ENCODE data around the gene ANKUB1. TPM values are rescaled to one million over a fixed set of nuclear protein-coding genes. Genes with fewer than 3 reads are reported as not detected.
A peak's percentile ranks its signal among the peaks of the same experiment; 100 is the strongest.

The ANKUB1 gene
- polyA plus RNA-seq, 2 of the 4 experiments (the other 2 are of a cell fraction), result not detected

DNA sequence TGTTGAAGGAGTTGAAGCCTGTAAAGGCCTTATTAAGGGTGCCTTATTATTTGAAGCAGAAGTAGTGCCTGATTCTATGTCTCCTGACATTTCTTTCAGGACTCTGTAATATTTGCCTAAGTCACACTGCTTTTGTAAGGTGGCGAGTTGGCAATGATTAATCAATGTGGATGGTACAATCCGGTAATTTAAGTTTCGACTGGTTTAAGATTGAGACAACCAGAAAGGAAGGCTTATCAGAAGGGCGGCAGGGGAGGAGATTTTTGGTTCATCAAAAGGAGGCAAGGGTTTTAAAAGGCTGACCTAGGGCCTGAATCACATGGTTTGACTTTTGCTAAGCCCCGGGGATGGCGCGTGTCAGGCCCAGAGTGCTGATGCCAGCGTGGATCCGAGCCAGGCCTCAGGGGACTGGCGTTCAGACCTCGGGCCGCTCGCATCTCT lies 19.8 kb upstream of the ANKUB1 start:
- 3% methylated on average over 13 of the region's 13 CpGs for WGBS (ENCODE audit: missing lambda C conversion rate)
- DNase-seq (ENCODE audit: low read depth in 1 of 2, low spot score in 1 of 2) (no peak), ATAC-seq (0 out of 6 replicates have a peak, but pooled peaks of 1 of the 2 experiments have one; percentile 1), FAIRE-seq (no peak)
- peak overlapping the region; percentile 95 to 97 for H3K27ac ChIP-seq
- H3K4me2 ChIP-seq, result peak overlapping the region; percentile 90
- TF ChIP-seq CHD2 (IDR thresholded peaks at IDR 0.05; ENCODE audit: low read length, partially characterized antibody), result no peak
- no peak for TF ChIP-seq POLR2A (IDR thresholded peaks at IDR 0.05; ENCODE audit: low read length)
- TF ChIP-seq ZNF302 (CRISPR knock-in tag; IDR thresholded peaks at IDR 0.05), result peak; percentile 43; the same call in 1 of the 2 replicates
- TF ChIP-seq, protein P1, sequence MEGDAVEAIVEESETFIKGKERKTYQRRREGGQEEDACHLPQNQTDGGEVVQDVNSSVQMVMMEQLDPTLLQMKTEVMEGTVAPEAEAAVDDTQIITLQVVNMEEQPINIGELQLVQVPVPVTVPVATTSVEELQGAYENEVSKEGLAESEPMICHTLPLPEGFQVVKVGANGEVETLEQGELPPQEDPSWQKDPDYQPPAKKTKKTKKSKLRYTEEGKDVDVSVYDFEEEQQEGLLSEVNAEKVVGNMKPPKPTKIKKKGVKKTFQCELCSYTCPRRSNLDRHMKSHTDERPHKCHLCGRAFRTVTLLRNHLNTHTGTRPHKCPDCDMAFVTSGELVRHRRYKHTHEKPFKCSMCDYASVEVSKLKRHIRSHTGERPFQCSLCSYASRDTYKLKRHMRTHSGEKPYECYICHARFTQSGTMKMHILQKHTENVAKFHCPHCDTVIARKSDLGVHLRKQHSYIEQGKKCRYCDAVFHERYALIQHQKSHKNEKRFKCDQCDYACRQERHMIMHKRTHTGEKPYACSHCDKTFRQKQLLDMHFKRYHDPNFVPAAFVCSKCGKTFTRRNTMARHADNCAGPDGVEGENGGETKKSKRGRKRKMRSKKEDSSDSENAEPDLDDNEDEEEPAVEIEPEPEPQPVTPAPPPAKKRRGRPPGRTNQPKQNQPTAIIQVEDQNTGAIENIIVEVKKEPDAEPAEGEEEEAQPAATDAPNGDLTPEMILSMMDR (IDR thresholded peaks at IDR 0.05), result no peak
- no peak for TF ChIP-seq KDM1A (IDR thresholded peaks at IDR 0.05; ENCODE audit: low read depth)
- 0 out of 2 replicates have a peak, but pooled peaks have one; percentile 18 for TF ChIP-seq MYC (IDR thresholded peaks at IDR 0.05; ENCODE audit: borderline replicate concordance, low read length)
- no peak for TF ChIP-seq NR3C1 (IDR thresholded peaks at IDR 0.05)
- peak; percentile 62 for TF ChIP-seq HOXB13 (CRISPR knock-in tag; IDR thresholded peaks at IDR 0.05; ENCODE audit: low read depth)
- TF ChIP-seq, protein P2, sequence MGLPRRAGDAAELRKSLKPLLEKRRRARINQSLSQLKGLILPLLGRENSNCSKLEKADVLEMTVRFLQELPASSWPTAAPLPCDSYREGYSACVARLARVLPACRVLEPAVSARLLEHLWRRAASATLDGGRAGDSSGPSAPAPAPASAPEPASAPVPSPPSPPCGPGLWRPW (IDR thresholded peaks at IDR 0.05), result no peak
- TF ChIP-seq MAFK (IDR thresholded peaks at IDR 0.05; ENCODE audit: partially characterized antibody), result peak; percentile 39
- no peak for TF ChIP-seq JUNB (IDR thresholded peaks at IDR 0.05)
- 0 out of 2 replicates have a peak, but pooled peaks have one; percentile 17 for TF ChIP-seq ATOH8 (CRISPR knock-in tag; IDR thresholded peaks at IDR 0.05; ENCODE audit: low read depth)
- 0 out of 2 replicates have a peak, but pooled peaks have one; percentile 9 for TF ChIP-seq PBX3 (IDR thresholded peaks at IDR 0.05)
- TF ChIP-seq HOXB5 (CRISPR knock-in tag; IDR thresholded peaks at IDR 0.05), result peak; percentile 37; the same call in 1 of the 2 replicates
- peak; percentile 56; the same call in 1 of the 2 replicates for TF ChIP-seq EHF (CRISPR knock-in tag; IDR thresholded peaks at IDR 0.05)
- 0 out of 2 replicates have a peak, but pooled peaks have one; percentile 35 for TF ChIP-seq EHMT2 (IDR thresholded peaks at IDR 0.05; ENCODE audit: low read depth)
- no peak for TF ChIP-seq RCOR1 (IDR thresholded peaks at IDR 0.05; ENCODE audit: low read depth, low read length)
- peaks cover 53% of the 10 kb centered on the region for H3K4me1 ChIP-seq
- peak overlapping the region; percentile 87 for H3K4me3 ChIP-seq
- no peaks in the 10 kb centered on the region for H3K9me3 ChIP-seq
- ChIA-PET CTCF (interaction anchor here (1.4 kb wide), 1 partner anchor 60 kb away, joined by 4 read pairs; the partner anchor contains the start of gene COMMD2), POLR2A (no interaction called here)

- WGBS (ENCODE audit: missing lambda C conversion rate), result 81% methylated on average over 2 of the region's 2 CpGs
- H3K4me3 ChIP-seq, result no peak overlapping the region
- H3K27ac ChIP-seq, result peak overlapping the region in 1 of 2 experiments; percentile 63; a peak in 3 of 6 replicates
- H3K9me3 ChIP-seq, result no peaks in the 10 kb centered on the region
- TF ChIP-seq FOSL2 (IDR thresholded peaks at IDR 0.05) (no peak), FOSL2 (CRISPR knock-in tag; IDR thresholded peaks at IDR 0.05) (peak; percentile 2; the same call in 1 of the 2 replicates), HDAC2 (IDR thresholded peaks at IDR 0.05) (no peak)
- no peak for ATAC-seq
- no peak for DNase-seq (ENCODE audit: low read depth in 1 of 2, low spot score in 1 of 2)
- no peak for FAIRE-seq
- peaks cover 42% of the 10 kb centered on the region for H3K4me1 ChIP-seq
- H3K4me2 ChIP-seq, result no peak overlapping the region
- POLR2A ChIA-PET, result no interaction called here
- CTCF ChIA-PET, result interaction anchor here (0.6 to 1.4 kb wide), 6 partner anchors 40 to 568 kb away, joined by 3 to 4 read pairs (median 4); partner anchors contain the start of gene COMMD2
These were observed 18.5 kb upstream of the ANKUB1 start for GRCh38 chr3:149810846-149811245.

DNA sequence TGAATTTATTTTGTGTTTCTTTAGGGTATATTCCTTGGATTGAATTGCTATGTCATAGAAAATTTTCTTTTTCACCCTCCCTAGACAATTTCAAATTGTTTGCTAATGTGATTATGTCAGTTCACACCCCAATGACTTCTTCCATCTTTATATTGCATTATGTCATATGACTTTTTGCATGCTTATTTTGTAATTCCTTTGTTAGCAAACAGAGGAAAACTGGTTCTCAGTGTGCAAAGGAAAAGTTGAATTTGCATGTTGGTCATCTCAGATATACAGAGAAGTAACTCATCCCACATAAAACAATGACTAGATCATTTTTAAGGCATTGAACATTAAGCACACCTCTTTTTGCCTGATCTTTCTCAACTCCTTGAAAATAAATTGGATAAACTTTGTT lies 17.3 kb upstream of the ANKUB1 start:
- DNase-seq (ENCODE audit: low read depth in 1 of 2, low spot score in 1 of 2) (no peak), ATAC-seq (no peak), FAIRE-seq (no peak)
- ChIA-PET CTCF (interaction anchor here (0.9 to 3.4 kb wide), 8 partner anchors 10 to 374 kb away, joined by 4 to 231 read pairs (median 12); no protein-coding TSS in a partner anchor), POLR2A (no interaction called here)
- H3K9me3 ChIP-seq, result no peaks in the 10 kb centered on the region
- H3K27ac ChIP-seq, result no peak overlapping the region
- H3K4me2 ChIP-seq, result no peak overlapping the region
- TF ChIP-seq FOXS1 (CRISPR knock-in tag; IDR thresholded peaks at IDR 0.05) (no peak), POLR2AphosphoS2 (conservative IDR thresholded peaks at IDR 0.05; ENCODE audit: low read length) (no peak), ATOH8 (CRISPR knock-in tag; IDR thresholded peaks at IDR 0.05; ENCODE audit: low read depth) (no peak), TFCP2L1 (CRISPR knock-in tag; IDR thresholded peaks at IDR 0.05) (no peak), KDM5A (IDR thresholded peaks at IDR 0.05) (no peak), ZNF302 (CRISPR knock-in tag; IDR thresholded peaks at IDR 0.05) (no peak), RCOR1 (IDR thresholded peaks at IDR 0.05; ENCODE audit: low read depth, low read length) (no peak), SREBF2 (IDR thresholded peaks at IDR 0.05) (no peak), ZSCAN20 (CRISPR knock-in tag; IDR thresholded peaks at IDR 0.05) (no peak), RARB (CRISPR knock-in tag; IDR thresholded peaks at IDR 0.05) (no peak), JUN (IDR thresholded peaks at IDR 0.05) (no peak), RNF2 (IDR thresholded peaks at IDR 0.05; ENCODE audit: borderline replicate concordance, low read depth) (no peak)
- no peak overlapping the region for H3K4me3 ChIP-seq
- peaks cover 30% of the 10 kb centered on the region for H3K4me1 ChIP-seq
